ENCODE data around the gene ABCC4. TPM values are rescaled to one million over a fixed set of nuclear protein-coding genes. Genes with fewer than 3 reads are reported as not detected.

The ABCC4 gene
- total RNA-seq, 4 donors from 2014 or later, result 5.1 to 51.2 (median 14.6) TPM

GRCh38 chr13:95222733-95223018, 78.6 kb downstream of the ABCC4 start:
- H3K27ac ChIP-seq, result no peak overlapping the region
- H3K36me3 ChIP-seq, result no peaks in the 10 kb centered on the region
- no peak overlapping the region for H3K4me3 ChIP-seq
- 98% methylated on average over 4 of the region's 4 CpGs for WGBS
- H3K27me3 ChIP-seq, result no peaks in the 10 kb centered on the region
- TF ChIP-seq CTCF (IDR thresholded peaks at IDR 0.05) (no peak), EP300 (IDR thresholded peaks at IDR 0.05) (no peak), POLR2A (IDR thresholded peaks at IDR 0.05) (no peak), POLR2AphosphoS5 (IDR thresholded peaks at IDR 0.05) (no peak)
- H3K9me3 ChIP-seq, result no peaks in the 10 kb centered on the region
- no peak for DNase-seq (ENCODE audit: low spot score in 2 of 2)
- H3K4me1 ChIP-seq, result no peaks in the 10 kb centered on the region

GRCh38 chr13:95221971-95222732, 79.1 kb downstream of the ABCC4 start:
- Histone ChIP-seq H3K9me3 (no peaks in the 10 kb centered on the region), H3K4me1 (no peaks in the 10 kb centered on the region), H3K36me3 (no peaks in the 10 kb centered on the region), H3K4me3 (no peak overlapping the region), H3K27me3 (no peaks in the 10 kb centered on the region), H3K27ac (no peak overlapping the region)
- DNase-seq (ENCODE audit: low spot score in 2 of 2), result no peak
- WGBS, result 82% methylated on average over 8 of the region's 8 CpGs
- TF ChIP-seq POLR2AphosphoS5 (IDR thresholded peaks at IDR 0.05) (no peak), EP300 (IDR thresholded peaks at IDR 0.05) (no peak), POLR2A (IDR thresholded peaks at IDR 0.05) (no peak), CTCF (IDR thresholded peaks at IDR 0.05) (no peak)

GRCh38 chr13:95220611-95221010, 80.6 kb downstream of the ABCC4 start:
- Histone ChIP-seq H3K27ac (no peak overlapping the region), H3K4me1 (no peaks in the 10 kb centered on the region), H3K27me3 (no peaks in the 10 kb centered on the region), H3K9me3 (no peaks in the 10 kb centered on the region), H3K36me3 (no peaks in the 10 kb centered on the region), H3K4me3 (no peak overlapping the region)
- 88% methylated on average over 1 of the region's 1 CpG for WGBS
- no peak for DNase-seq (ENCODE audit: low spot score in 2 of 2)
- TF ChIP-seq POLR2A (IDR thresholded peaks at IDR 0.05), result no peak
- no peak for TF ChIP-seq EP300 (IDR thresholded peaks at IDR 0.05)
- TF ChIP-seq POLR2AphosphoS5 (IDR thresholded peaks at IDR 0.05), result no peak
- TF ChIP-seq CTCF (IDR thresholded peaks at IDR 0.05), result no peak

- H3K9me3 ChIP-seq, result no peaks in the 10 kb centered on the region
- DNase-seq (ENCODE audit: low spot score in 2 of 2), result no peak
- no peaks in the 10 kb centered on the region for H3K27me3 ChIP-seq
- TF ChIP-seq POLR2A (IDR thresholded peaks at IDR 0.05) (no peak), POLR2AphosphoS5 (IDR thresholded peaks at IDR 0.05) (no peak)
- H3K4me1 ChIP-seq, result no peaks in the 10 kb centered on the region
- H3K27ac ChIP-seq, result no peak overlapping the region
- no peak overlapping the region for H3K4me3 ChIP-seq
- WGBS, result 71% methylated on average over 6 of the region's 6 CpGs
- H3K36me3 ChIP-seq, result no peaks in the 10 kb centered on the region
These were observed 83.1 kb downstream of the ABCC4 start for GRCh38 chr13:95217920-95218830.

GRCh38 chr13:95216182-95216581, 85.1 kb downstream of the ABCC4 start:
- no peak for DNase-seq (ENCODE audit: low spot score in 2 of 2)
- H3K27ac ChIP-seq, result no peak overlapping the region
- H3K4me1 ChIP-seq, result no peaks in the 10 kb centered on the region
- H3K36me3 ChIP-seq, result no peaks in the 10 kb centered on the region
- no peaks in the 10 kb centered on the region for H3K27me3 ChIP-seq
- H3K9me3 ChIP-seq, result no peaks in the 10 kb centered on the region
- 80% methylated on average over 3 of the region's 3 CpGs for WGBS
- TF ChIP-seq CTCF (IDR thresholded peaks at IDR 0.05), result no peak
- no peak for TF ChIP-seq POLR2AphosphoS5 (IDR thresholded peaks at IDR 0.05)
- TF ChIP-seq POLR2A (IDR thresholded peaks at IDR 0.05), result no peak
- no peak for TF ChIP-seq EP300 (IDR thresholded peaks at IDR 0.05)
- no peak overlapping the region for H3K4me3 ChIP-seq

All from suprapubic skin (tissue), 4 donors.